Hindlimb muscle (tissue), 1 donor: ENCODE data around the gene SIGLEC1. TPM values are rescaled to one million over a fixed set of nuclear protein-coding genes. Genes with fewer than 3 reads are reported as not detected.

Source experiments
- DNase-seq: peaks from one replicate; pipeline ENCODE4 v3.0.0-alpha.2; 2013
- polyA plus RNA-seq: library from polyadenylated mRNA; unstranded; fragments of 120-200 nt; gene quantifications from one replicate; pipeline ENCODE4 v1.2.1, GENCODE V29; 2013; ENCODE audit not compliant: insufficient read length

The SIGLEC1 gene
- polyA plus RNA-seq, 1 donor = 4.6 TPM

- no peak for DNase-seq
Observed at GRCh38 chr20:3744037-3744436, 31.6 kb upstream of the SIGLEC1 start.

DNA sequence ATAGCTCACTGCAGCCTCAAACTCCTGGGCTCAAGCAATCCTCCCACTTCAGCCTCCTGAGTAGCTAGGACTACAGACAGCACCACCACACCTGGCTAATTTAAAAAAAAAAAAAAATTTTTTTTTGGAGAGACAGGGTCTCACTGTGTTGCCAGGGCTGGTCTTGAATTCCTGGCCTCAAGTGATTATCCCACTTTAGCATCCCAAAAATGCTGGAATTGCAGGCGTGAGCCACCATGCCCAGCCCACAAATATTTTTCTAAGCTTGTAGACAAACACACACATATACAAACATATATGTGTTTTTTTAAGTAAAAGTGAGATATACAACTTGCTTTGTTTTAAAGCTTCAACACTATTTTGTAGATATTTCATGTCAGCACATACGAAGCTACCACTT, 30.9 kb upstream of the SIGLEC1 start:
- DNase-seq = no peak

GRCh38 chr20:3741836-3742458, 29.5 kb upstream of the SIGLEC1 start:
- DNase-seq = no peak

- no peak for DNase-seq
Observed at GRCh38 chr20:3740615-3741301, 28.4 kb upstream of the SIGLEC1 start.

DNA sequence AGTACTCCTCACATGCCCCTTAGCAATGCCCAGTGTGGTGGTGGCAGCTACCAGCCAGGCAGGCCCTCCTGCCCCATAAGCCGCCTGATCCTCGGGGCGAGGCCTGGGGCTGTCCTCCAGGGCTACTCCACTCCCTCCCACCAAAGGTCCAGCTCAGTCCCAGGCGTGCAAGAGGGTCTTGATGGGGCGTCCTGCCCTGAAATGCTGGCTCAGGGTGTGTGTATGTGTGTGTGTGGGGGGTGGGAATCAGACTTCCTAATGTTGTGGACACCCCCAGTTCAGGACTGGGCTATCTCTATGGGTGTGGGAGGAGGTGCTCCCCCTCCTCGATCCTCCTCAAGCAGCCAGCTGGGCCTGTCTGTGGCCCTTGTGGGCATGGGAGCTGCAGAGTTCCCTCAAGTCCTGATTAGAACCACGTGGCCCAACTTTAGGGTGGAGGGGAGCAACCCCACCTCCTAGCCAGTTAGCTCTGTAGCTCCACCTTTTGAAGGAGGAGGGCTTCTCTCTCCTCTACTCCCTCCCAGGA, 27.6 kb upstream of the SIGLEC1 start:
- no peak for DNase-seq

- no peak for DNase-seq
Observed at GRCh38 chr20:3739054-3739925, 26.9 kb upstream of the SIGLEC1 start.

DNA sequence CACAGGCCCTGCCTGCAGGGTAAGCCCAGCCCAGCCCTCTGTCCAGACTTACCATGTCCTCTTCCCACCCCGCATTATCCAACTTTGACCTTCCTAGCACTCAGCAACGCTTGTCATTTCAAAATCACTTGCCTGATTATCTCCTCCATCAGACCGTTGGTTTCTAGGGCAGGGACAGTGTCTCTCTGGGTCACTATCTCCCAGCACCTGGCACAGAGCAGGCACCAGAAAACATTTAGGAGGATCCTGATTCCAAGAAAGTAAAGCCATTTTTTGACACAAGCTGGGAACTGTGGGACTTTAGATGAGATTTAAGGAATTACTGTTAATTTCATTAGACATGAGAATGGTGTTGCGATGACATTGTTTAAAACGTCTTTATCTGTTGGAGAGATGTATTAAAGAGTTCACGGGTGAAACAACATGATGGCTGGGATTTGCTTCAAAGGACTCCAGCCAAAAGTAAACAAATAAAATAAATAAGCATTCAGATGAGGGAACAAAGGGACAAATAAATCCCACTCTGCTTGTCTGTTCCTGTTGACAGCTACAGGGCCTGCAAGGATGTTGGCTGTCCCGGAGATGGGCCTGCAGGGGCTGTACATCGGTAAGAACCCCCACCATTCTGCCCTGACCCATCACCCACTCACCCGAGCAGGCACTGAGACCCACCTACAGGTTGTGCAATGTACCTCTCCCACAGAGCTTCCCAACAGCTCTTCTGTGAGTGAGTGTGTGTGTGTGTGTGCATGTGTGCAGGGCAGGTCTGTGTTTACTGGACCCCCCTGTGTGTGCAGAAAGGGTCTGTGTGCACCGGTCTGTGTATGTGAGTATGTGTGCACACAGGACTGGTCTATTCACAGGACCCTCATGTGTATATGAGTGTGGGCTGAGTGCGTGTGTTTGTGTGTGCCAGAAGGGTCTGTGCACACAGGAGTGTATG, 26.0 kb upstream of the SIGLEC1 start:
- DNase-seq = no peak

DNA sequence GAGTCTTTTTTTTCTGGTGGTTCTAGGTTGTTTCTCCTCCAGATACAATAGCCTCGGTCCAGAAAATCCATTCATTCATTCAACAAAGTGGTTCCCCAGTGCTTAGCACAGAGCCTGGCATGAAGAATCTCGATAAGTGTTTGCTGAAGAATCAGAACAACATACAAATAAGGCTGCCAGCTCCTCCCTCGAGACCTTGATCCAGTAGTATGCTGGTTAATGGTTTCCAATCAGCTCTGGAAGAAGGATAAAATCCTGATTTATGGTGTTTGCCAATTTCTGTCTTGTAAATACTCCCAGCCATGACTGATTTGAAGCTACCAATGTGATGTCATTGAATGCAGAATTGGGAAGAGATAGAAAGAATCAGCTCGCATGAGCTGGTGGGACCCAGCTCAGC, 23.4 kb upstream of the SIGLEC1 start:
- DNase-seq = no peak

DNA sequence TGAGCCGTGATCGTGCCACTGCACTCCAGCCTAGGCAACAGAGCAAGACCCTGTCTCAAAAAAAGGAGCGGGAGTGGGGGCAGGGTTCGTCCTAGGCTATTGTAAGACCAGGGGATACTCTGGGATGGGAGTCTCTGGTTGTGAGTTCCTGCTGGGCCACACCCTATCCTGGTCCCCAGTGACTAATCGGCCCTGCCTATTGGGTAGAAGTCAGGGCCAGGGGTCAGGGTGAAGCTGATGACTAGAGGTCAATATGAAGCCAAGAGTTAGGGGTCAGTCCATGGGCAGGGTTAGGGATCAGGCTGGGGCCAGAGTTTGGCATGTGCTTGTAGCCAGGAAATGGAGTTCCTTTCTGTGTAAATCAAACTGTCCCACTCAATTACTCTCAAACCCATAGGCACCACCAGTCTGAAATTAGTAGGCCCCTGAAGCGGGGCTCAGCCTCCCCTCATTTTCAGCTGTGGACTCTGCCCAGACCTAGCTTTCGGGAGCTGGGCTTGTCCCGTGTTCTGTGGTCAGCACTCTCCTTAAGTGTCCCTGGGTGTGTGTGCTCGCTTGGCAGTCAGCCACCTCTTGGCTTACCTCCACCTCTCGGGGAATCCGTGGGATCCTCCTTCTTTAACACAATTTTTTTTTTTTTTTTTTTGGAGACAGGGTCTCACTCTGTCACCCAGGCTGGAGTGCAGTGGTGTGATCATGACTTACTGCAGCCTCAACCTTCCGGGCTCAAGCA, 21.9 kb upstream of the SIGLEC1 start:
- no peak for DNase-seq

DNA sequence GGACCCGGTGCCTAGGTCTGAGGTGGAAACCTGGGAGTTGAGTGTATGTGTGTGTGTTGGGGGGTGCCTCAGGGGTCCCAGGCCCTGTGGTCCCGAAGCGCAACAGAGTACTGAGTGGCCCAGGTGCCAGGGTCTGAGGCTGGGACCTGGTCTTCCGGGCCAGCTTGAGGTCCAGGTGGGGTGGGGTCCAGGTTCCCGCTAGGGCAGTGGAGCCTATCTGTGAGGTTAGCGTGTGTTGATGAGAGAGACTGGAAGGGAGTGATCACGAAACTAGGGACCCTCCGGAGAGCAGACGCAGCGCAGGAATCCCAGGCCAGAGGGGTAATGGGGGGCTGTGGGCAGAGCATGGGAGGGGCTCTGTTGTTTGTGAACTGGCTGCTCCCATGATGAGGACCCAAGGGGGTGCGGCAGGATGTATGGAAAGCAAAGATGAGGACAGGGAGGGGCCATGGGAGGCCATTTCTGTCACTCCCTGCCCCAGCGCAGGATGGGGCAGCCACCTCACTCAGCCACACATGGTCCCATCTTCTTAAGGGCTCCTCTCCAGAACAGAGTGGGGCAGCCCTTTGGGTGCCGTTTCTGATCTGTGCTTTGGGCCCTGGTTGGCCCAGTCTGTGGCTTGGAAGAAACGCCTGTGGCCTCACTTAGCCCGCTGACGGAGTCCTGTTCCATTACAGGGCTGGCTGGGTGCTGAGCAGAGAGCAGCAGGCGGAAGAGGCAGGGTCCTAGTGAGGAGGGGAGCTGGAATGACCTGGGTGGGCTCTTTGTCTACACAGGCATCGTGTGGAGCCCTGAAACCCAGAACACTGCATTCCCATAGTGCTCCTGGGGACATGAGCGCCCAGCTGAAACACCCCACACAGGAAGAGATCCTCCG, 21.0 kb upstream of the SIGLEC1 start:
- DNase-seq = no peak

GRCh38 chr20:3732327-3733118, 20.1 kb upstream of the SIGLEC1 start, which contains the start of gene HSPA12B:
HSPA12B (plus strand) TSS chr20:3732685; CDS start chr20:3738675, 5,990 bp downstream.
- DNase-seq = peak; percentile 64

DNA sequence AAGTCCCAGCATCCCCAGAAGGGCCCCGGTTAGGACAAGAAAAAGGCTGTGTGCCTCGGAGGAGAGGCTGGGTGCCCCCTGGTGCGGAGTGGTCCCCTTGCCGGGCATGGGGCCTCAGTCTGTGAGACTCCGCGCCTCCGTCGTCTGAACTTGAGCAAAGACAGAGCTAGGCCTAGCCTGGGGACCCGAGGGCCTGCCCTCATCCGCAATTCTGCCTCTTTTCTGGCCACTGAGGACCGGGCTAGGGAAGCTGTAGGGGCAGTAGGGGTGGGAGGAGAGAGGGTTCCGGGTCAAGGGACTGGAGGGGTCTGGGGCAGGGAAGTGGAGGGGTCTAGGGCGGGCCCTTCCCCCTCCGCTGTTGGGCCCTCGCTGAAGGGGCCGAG, 19.5 kb upstream of the SIGLEC1 start:
- DNase-seq = no peak

GRCh38 chr20:3730803-3731672, 18.6 kb upstream of the SIGLEC1 start:
- no peak for DNase-seq

GRCh38 chr20:3729811-3730540, 17.6 kb upstream of the SIGLEC1 start:
- DNase-seq = no peak

DNA sequence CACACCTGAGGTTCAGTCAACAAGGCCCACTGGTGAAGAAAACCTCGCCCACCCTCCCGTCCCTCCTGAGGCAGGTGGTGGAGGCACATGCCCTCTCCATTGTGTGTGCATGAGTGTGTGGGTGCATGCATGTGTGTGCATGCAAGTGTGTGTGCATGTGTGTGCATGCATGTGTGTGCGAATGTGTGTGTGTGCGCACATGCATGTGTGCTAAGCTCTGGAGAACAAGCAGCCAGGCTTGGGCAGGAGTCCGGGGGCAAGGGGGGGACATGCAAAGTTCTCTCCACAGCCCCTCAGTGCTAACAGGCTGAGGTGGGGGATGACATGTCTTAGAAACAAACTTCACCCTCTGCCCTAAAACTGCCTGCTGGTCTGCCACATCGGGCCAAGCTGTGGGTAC, 17.0 kb upstream of the SIGLEC1 start:
- DNase-seq = no peak

GRCh38 chr20:3728876-3729275, 16.5 kb upstream of the SIGLEC1 start:
- DNase-seq = no peak

DNA sequence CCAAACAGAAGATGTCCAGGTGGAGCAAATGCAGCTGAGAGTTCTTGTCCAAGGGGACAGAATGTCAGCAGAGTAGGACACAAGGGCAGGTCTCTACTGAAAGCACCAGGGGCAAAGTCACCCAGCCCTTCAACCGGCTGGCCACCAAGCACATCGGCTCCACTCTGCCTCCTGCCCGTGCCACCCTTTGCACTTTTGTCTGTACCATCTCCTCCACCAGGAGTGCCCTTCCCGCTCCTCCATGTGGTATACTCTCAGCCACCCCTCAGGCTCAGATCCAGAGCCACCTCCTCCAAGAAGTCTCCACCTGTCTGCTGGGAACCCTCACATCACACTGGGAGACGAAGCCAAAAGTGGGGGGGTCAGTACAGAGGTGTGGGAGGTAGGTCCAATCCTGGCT, 16.0 kb upstream of the SIGLEC1 start:
- DNase-seq = no peak
